ENCODE results near the gene ATP11A. TPM values are rescaled to one million over a fixed set of nuclear protein-coding genes. Genes with fewer than 3 reads are reported as not detected.

The ATP11A gene
- total RNA-seq, 1 donor from 2014 or later, result 9.4 TPM

DNA sequence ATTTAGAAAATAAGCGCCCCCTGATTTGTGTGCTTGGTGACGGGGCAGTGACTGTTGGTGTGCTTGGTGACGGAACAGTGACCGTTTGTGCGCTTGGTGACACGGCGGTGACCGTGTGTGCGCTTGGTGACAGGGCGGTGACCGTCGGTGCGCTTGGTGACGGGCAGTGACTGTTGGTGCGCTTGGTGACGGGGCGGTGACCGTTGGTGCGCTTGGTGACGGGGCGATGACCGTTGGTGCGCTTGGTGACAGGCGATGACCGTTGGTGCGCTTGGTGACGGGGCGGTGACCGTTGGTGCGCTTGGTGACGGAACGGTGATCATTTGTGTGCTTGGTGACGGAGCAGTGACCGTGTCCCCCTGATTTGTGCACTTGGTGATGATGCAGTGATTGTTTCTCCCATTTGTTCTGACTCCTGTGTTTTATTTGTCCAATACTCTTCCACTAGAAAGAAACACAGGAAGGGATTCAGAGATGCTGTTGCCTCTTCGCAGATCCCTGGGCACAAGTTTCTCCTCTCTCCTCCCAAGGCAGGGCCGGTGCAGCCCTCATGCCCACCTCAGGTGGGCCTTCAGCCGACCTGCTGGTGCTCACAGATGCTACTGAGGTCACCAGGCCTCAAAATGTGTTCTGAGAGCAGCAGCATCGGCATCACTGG, 128.3 kb downstream of the ATP11A start:
- no peak for DNase-seq (ENCODE audit: low spot score)

DNA sequence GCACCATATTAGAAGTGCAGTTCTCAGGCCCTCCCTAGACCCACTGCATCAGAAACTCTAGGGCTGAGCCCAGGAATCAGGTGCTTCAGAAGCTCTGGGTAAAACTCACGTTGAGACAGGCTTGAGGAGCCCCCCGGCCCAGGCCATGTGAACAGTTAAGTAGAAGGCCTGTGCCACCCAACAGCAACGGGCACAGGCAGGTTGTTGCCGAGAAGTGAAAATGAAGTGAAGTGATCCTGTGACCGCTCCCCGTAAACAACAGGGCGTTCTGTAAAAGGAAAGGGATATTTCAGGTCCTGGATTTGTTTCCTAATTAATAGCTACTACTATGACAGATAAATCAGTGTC, 128.8 kb downstream of the ATP11A start:
- DNase-seq (ENCODE audit: low spot score), result no peak

DNA sequence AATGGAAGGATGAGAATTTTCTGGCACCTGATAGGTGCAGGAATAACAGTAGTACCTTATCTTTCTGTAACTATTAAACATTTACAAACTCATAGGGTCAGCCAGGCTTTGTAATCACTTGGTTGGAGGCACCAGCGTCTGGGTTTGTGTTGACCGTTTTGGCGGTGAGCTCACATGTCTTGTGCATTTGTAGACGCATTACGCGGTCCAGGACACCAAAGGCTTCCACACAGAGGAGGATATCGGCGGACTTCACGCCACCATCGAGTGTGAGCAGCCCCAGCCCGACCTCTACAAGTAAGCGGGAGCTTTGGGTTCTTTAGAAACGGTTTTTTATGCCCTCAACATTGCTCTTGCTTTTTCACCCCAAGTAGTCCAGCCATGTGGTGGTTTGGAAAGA, 129.3 kb downstream of the ATP11A start:
- DNase-seq (ENCODE audit: low spot score), result no peak

DNA sequence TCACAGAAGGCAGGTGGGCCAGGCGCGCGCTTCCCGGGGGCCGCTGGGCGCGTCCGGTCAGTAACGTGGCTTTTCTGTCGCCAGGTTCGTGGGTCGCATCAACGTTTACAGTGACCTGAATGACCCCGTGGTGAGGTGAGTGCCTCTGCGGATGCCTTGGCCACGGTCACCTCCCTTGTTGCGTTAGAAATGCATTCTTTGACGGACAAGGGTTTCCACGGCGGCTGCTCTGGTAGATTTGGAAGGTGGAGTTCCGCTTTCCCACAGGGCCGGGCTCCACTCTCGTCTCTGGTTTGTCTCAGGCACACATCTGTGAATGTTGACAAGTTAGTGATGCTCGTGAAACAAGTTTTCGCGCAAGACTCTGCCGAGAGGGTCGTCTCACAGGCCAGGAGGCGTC, 130.0 kb downstream of the ATP11A start:
- peak; percentile 21 for DNase-seq (ENCODE audit: low spot score)

DNA sequence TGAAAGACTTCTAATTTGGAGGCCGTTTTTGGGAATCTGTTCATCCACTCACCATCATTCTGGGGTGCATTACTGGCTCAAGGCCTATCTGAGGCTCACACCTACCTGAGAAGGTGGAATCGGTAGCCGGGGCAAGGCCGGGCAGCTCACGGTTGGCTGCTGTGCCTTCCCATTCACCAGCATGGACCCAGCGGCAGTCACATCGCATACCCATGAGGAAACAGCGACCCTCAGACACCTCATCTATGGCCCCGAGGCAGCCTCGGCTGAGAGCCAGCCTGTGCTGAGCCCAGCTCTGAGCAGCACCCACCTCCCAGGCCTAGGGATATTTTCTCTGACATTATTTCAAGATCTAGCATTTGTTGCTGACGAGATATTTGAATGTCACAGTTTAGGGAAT, 130.5 kb downstream of the ATP11A start:
- DNase-seq (ENCODE audit: low spot score), result no peak

DNA sequence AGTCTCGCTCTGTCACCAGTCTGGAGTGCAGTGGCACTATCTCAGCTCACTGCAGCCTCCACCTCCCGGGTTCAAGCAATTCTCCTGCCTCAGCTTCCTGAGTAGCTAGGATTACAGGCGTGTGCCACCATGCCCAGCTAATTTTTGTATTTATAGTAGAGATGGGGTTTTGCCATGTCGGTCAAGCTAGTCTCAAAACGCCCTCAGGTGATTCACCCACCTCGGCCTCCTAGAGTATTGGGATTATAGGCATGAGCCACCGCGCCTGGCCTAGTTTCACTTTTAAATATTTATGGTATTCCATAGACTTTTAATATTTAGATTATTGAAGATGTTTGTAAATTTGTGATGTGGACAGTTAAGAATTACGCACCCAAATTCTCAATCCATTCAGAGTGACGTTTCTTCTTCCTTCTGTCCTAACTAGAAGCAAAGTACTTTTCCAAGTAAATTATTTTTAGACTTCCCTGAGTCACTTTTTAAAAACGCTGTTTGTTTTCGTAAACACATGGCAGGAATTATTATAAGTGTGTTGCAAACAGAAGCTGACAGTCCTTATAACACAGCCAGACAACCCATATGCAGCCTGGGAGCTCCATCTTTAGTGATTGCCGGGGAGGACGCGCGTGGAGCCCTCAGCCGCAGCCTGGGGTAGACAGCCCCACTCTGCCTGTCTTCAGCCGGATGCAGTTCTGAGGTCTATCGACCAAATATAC, 131.7 kb downstream of the ATP11A start:
- no peak for DNase-seq (ENCODE audit: low spot score)

DNA sequence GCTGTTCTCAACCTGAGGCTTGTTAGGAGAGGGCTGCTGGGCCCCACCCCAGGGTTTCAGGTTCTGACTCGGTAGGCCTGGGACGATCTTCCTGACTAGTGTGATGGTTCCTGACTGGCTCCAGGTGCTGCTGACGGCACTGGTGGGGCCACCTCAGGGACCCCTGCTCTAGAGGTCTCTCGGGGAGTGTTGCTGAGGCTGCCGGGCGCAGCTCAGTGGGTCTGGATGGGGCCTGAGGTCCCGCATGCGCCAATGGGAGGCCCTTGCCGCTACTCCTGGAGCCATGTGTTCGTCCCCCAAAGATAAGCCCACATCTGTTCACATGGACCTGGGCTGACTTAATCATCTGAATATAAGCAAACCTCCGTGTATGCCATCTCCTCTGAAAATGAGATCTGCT, 133.0 kb downstream of the ATP11A start:
- no peak for DNase-seq (ENCODE audit: low spot score)

DNA sequence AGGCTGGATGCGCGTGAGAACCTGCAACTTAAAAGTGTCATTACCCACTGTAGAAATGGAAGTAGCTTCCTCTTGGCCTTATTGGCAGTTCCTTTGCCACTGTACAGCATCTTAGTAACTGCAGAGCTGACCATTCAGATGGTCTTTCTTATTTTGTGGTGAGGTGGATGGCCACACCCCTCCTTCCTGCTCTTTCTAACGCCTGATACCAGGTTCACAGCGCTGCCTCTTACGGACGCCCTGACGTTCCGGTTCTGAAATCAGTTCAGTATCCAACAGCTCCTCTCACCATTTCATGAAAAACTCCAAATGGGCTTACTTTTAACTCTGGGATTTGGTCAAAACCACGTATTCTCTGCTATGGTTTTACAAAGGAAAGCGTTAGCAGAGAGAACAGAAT, 134.6 kb downstream of the ATP11A start:
- DNase-seq (ENCODE audit: low spot score), result no peak

DNA sequence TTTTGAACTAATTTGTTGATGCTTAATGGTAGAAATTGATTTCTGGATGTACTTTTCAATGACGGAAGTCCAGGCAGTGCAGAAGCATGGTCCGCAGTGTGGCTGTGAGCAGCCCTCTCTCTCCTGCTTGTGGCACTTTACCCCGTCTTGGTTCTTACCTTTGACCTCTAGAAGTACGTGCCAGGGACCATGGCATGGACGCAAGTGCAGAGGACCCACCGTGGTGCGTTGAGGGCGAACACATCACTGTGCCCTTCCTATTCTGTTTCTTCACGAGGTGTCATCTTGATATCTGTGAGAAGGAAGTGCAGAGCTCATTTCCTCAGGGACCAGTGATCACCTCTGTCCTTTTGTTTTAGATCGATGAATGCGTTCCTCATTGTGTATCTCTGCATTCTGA, 135.2 kb downstream of the ATP11A start:
- no peak for DNase-seq (ENCODE audit: low spot score)

DNA sequence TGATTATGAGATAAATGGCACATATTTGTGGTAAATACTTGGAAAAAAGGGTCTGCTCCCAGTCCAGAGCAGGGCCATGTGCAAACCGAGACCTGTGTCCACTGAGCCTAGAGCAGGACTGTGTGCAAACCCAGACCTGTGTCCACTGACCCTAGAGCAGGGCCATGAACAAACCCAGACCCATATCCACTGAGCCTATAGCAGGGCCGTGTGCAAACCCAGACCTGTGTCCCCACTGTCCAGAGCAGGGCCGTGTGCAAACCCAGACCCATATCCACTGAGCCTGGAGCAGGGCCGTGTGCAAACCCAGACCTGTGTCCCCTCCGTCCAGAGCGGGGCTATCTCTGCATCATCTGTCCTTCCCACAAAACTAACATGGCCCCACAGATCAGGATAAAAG, 136.0 kb downstream of the ATP11A start:
- no peak for DNase-seq (ENCODE audit: low spot score)

DNA sequence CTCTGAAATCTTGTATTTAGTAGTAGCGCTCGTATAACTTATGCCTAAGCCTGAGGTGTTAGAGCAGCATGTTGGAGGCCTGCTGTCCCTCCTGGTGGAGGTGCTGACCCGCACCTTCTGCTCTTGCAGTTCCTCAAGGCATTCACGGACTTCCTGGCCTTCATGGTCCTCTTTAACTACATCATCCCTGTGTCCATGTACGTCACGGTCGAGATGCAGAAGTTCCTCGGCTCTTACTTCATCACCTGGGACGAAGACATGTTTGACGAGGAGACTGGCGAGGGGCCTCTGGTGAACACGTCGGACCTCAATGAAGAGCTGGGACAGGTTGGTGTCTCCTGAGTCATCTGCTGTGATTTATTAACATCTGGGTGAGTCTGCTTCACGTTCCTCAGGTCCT, 136.7 kb downstream of the ATP11A start:
- peak; percentile 58 for DNase-seq (ENCODE audit: low spot score)

DNA sequence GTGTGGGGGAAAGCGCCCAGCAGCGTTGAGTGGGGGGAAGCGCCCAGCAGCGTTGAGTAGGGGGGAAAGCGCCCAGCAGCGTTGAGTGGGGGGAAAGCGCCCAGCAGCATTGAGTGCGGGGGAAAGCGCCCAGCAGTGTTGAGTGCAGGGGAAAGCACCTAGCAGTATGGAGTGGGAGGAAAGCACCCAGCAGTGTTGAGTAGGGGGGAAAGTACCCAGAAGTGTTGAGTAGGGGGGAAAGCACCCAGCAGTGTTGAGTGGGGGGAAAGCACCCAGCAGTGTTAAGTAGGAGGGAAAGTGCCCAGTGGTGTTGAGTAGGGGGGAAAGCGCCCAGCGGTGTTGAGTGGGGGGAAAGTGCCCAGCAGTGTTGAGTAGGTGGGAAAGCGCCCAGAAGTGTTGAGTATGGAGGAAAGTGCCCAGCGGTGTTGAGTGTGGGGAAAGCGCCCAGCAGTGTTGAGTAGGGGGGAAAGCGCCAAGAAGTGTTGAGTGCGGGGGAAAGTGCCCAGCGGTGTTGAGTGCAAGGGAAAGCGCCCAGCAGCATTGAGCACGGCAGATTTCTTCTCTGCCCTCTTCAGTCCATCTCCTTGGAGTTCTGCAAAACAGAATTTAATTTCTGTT, 138.4 kb downstream of the ATP11A start:
- no peak for DNase-seq (ENCODE audit: low spot score)

DNA sequence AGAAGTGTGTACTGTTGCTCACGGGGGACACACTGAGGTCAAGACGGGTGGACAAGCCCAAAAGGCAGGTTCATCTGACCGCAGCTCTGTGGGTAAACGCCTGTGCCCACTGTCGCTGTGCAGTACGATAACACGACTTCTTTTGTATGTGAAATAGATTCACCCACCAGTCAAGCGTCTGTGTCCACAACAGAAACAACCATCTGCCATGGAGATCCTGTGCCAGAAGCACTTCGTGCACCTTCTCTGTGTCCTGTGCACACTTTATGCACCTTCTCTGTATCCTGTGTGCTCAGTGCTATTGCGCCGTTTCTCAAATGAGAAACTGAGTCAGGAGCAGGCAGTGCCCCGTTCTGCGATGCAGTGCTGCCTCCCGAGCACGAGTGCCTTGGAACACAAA, 138.9 kb downstream of the ATP11A start:
- no peak for DNase-seq (ENCODE audit: low spot score)

DNA sequence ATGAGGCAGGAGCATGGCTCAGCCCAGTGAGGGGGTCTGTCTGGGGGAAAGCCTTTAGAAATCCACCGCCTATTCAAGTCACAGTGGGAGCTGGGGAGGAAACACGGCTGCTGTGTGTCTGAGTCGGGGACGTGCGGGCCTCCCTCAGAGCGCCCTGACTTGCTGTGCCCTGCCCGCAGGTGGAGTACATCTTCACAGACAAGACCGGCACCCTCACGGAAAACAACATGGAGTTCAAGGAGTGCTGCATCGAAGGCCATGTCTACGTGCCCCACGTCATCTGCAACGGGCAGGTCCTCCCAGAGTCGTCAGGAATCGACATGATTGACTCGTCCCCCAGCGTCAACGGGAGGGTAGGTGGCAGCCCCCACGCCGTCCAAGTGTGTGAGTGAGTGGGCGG, 141.4 kb downstream of the ATP11A start:
- DNase-seq (ENCODE audit: low spot score), result no peak

DNA sequence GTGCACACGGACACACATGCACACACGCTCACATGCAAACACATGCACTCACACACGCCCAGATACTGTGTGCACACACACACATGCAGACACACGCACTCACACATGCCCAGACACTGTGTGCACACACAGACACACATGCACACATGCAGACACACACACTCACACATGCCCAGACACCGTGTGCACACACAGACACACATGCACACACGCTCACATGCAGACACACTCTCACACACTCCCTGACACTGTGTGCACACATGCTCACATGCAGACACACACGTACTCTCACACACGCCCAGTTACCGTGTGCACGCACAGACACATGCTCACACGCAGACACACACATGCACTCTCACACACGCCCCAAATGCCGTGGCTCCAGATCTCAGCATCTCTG, 142.0 kb downstream of the ATP11A start:
- no peak for DNase-seq (ENCODE audit: low spot score)

DNA sequence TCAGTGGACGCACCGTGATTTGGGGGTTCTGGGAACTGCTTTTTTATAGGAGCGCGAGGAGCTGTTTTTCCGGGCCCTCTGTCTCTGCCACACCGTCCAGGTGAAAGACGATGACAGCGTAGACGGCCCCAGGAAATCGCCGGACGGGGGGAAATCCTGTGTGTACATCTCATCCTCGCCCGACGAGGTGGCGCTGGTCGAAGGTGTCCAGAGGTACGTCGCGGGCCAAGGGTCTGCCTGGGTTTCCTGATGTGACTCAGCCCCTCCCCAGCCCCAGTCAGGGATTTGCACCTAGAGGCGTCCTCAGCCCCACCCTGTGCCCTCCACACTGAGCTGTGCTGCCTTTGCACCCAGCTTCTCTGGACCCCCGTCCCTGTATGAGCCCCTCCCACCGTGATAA, 143.0 kb downstream of the ATP11A start:
- no peak for DNase-seq (ENCODE audit: low spot score)

DNA sequence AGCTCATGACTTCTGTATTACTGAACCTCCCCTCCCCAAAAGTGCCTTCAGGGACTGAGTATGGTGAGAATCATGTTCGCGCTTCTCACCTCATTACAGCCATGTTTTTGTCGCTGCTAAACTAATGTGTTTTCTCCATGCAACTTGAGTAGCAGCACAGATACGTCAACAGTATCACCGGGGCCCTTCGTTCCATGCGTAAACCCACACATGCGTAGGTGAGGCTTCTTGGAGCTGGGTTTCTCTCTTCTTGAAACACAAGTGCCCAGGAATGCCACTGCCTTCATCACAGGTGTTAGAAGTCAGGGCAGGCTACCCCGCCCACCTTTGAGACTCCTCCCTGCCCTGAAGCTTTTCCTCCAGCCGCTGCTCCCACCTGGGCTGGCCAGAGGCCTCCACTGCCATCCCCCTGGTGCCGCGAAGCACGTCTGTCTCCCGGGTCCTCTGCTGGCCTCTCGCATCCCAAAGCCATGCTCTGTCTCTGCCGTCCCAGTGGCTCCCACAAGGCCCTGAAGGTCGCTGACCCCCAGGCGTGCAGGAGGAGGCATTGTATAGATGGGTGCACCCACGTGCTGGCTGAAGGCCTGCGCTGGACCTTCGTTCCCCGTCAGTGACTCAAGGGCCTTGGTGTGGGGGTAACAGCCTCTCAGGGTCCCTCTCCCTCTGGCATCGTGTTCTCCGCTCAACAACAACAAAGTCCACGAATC, 143.9 kb downstream of the ATP11A start:
- DNase-seq (ENCODE audit: low spot score), result no peak

DNA sequence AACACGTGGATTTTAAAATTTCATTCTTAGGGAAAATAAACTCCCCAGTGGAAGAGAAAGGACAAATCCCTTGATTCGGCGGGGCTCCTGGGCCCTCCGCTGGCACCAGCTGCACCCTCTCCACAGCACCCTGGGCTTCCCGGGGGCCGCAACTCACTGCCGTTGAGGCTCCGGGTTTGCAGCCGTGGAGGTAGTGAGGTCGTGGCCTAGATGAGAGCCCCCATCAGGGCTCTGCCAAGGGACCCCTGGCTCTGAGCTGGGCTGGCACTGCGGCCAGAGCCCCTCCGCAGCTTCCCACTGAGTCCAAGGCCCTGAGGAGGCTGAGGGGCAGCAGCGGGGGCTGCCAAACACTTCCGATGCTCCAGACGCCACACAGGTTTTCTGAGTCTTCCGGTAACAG, 145.5 kb downstream of the ATP11A start:
- no peak for DNase-seq (ENCODE audit: low spot score)

DNA sequence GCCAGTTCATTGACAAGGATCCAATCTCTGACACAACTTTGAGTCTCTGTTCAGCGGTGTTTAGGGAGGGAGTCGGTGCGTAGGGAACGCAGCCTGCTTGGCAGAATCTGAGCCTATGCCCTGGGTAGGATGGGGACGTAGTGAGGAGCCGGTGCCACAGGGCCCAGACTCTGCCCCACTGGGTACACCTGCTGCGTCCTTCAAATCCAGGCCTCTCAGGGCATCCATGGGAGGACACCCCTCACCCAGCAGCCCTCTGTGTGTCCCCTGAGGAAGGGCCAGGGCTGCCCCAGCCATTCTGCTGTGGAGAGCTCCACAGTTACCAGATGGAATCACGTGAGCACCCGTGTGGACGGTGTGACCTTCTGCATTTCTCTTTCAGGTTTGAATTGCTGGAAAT, 146.0 kb downstream of the ATP11A start:
- DNase-seq (ENCODE audit: low spot score), result no peak

DNA sequence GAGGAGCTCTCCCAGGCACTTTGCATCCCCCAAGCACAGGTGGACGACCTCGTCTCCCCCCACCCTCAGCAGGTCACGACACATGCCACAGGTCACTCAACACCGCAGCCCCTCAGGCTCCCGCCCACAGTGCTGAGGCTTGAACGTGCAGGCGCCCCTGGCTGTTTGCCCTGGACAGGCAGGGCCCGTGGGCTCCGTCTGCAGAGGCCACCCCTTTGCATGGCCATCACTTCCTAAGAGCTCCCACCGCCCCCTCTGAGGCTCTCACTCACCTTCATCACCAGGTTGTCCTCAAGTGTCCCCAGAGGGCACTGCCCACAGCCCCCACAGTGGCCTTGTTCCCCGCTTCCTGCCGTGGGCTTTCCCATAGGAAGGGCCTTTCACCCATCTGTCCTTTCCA, 147.1 kb downstream of the ATP11A start:
- DNase-seq (ENCODE audit: low spot score), result no peak

DNA sequence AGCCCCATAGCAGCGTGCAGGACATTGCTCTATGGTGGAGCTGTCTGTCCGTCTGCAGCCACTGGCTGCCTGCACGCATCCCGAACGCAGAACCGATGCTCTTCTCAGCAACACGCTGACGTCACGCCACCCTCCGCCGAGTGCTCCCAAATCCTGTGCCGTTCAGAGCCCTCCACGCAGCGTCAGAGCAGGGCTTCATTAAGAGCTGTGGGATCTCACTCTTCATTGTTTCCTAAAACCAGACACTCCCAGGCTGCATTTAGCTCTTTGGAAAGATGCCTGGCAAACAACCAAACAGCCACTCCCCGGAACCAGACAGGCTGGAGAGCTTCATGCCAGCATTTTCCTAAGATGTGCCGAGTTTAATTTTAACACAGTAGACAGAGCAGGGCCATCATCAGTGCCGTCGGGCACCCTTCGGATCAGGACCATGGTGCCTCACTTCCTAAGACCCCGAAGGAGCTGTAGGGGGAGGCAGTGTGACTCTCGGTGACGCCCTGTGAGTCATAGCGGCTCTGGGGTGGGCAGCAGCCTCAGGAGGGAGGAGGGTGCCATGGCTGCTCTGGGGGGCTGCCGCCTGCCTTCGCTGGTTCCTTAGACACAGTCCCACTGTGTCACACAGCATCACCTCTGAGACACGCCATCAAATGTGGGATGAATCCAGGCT, 147.7 kb downstream of the ATP11A start:
- peak; percentile 38 for DNase-seq (ENCODE audit: low spot score)

Measured in umbilical cord (tissue), 2 donors.